ENCODE data around the gene CD96. TPM values are rescaled to one million over a fixed set of nuclear protein-coding genes. Genes with fewer than 3 reads are reported as not detected.
"Not testable (repeated sequence)": the region's sequence is repeated elsewhere in the genome, so short reads cannot be mapped to it uniquely, and the experiment has no call there.

The CD96 gene
- total RNA-seq, 1 donor from 2014 or later, result 0.32 TPM

DNA sequence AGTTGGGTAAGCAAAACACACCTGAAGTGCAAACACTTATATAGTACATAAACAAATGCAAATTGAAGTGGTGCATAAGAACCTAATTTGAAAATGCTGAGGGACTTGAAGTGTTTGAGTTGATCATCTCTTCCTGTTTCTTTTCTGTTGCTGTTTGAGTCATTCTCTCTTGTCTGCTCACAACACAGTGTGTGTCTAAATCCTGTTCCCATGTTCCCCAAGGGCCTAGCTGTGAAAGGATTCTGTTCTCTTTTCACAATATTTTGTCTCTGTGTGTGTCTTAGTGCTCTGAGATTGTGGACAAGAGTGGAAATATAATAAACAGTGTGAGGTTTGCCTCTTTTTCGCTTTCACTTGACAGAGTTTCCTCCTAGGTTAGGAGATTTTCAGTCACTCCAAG lies 6.1 kb downstream of the CD96 start:
- DNase-seq (no peak), ATAC-seq (no peak)
- intact Hi-C loops (cut with micrococcal nuclease), result no loop called here

DNA sequence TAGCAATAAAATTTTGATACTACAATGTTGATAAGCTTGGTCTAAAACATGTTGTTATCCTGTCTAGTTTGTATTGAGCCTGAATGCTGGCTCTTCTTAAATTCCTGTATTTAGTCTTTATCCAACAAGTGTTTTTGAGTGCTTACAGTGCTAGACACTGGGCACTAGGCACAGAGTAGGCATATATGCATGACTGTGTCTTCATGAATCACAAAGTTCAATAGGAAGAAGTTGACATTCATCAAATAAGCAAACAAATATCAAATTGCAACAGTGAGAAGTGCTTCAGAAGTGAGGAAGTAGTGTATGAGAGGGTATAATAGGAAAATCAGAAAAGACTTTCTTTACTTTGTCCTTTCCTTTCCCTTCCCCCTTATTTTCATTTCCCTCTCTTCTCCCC lies 6.8 kb downstream of the CD96 start:
- DNase-seq (no peak), ATAC-seq (no peak)
- intact Hi-C loops (cut with micrococcal nuclease), result no loop called here

DNA sequence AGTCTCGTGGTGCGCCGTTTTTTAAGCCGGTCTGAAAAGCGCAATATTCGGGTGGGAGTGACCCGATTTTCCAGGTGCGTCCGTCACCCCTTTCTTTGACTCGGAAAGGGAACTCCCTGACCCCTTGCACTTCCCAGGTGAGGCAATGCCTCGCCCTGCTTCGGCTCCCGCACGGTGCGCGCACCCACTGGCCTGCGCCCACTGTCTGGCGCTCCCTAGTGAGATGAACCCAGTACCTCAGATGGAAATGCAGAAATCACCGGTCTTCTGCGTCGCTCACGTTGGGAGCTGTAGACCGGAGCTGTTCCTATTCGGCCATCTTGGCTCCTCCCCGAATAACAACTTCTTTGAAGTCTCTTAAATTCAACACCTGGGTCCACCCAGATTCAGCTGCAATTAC lies 19.9 kb downstream of the CD96 start:
- ATAC-seq; DNase-seq; intact Hi-C loops (cut with micrococcal nuclease): not testable (repeated sequence)

- no peak for DNase-seq
- no peak for ATAC-seq
- intact Hi-C loops (cut with micrococcal nuclease), result no loop called here
These were observed 24.8 kb downstream of the CD96 start for GRCh38 chr3:111566844-111567243.

GRCh38 chr3:111568355-111568754 lies 26.4 kb downstream of the CD96 start:
- intact Hi-C loops (cut with micrococcal nuclease), result no loop called here
- no peak for DNase-seq
- no peak for ATAC-seq

DNA sequence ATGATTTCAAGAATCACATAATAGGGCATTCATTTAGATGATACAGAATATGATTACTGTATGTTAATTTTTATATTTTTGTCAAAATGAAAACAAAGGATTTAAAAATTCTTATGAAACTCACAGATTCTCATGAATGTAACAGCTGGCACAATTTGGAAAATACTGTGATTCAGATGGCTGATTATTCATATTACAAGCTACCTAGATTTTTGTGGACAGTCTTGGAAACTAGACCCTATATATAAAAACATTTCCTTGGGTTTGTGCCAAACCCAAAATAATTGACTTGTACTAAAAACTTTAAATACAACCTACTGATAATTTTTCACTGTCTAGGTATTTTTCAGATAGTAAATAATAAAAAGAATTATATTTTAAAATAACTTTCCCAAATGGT lies 26.9 kb downstream of the CD96 start:
- DNase-seq (no peak), ATAC-seq (no peak)
- intact Hi-C loops (cut with micrococcal nuclease), result no loop called here

DNA sequence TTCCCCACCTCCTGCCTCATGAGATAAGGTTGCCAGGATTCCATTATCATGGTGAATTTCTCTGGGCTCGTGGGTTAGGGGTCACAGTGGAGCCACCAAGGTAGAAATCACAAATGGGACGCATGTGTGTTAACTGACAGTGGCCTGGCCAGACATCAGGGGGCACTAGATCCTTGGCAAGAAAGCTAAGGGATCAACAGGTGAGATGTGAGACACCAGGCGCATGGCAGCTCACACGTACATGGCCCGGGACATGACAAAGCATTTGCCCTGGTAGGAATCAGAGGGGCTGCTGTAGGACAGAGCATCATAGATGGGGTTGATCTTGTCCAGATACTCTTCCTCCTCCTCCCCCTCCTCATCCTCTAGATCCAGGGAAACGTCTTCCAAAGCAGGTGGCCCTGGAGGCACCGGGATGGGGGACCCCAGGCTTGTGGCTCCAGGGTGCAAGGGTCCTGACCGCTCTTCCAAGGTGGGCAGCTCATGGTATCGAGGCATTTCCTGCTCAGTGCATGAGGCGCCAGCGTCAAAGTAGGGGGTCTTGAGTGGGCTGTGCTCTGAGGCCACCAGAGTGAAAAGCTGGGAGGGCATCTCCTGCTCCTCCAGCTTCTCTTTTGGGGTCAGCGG lies 28.5 kb downstream of the CD96 start:
- intact Hi-C loops (cut with micrococcal nuclease), result no loop called here
- ATAC-seq (no peak), DNase-seq (no peak)

DNA sequence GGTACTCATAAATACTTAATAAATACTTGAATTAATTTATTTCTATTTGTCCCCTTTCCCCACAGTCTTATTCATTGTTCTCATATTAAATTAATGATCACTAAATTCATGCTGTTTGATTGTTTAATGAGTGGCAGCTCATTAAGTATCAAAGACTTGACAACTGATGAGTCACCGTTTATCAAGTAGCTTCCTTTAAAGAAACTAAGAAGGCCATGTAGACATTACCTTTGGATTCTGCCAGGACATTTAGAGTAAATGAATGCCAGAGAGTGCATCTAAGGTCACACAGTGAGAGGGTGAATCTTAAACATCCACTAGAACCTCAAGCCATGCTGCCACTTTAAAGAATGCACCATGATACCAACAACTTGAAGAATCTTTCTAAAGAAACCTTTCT lies 29.3 kb downstream of the CD96 start:
- ATAC-seq, result no peak
- intact Hi-C loops (cut with micrococcal nuclease), result no loop called here

DNA sequence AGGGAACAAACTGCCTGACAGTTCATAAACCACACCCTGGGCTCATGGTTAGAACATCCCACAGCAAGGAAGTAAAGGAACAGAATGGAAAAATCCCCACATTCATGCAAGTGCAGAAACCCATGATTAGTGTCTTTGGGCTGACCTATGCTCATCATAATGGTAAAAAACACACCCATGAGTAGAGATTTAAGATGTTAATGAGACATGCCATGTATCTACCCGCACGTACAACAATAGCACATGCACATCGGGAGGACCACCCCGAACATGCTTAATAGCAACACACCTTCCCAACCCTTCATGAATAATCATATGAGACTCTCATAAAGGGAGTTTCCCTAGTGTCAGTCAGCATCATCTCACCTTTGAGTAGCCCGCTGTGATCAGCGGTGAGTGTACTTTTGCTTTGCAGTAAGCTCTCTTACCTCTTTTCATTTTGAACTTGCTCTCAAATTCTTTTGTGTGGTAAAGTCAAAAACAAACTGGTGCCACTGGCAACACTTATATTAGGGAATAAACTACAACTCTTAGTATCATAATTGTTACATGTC lies 30.0 kb downstream of the CD96 start:
- DNase-seq (no peak), ATAC-seq (no peak)
- intact Hi-C loops (cut with micrococcal nuclease), result no loop called here

More for the DNA sequence above, 29.3 kb downstream of the CD96 start:
- no peak for DNase-seq

DNA sequence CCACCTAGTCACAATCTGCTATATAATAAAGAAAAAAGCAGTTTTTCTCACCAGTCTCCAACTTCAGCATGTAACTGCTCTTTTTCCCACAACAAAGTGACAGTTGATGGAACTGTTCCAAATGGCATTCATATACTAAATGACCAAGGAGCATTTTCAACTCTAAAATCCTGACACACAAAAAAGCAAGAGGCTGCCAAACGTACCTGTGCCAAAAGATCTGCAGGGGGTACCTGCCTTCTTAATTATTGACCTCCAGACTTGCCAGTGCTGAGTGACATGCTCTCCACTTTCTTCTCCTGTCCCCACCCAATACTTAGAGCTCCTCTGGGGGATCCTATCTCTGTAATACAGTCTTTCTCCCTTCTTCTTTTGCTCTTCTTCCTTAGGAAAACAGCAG lies 35.1 kb downstream of the CD96 start:
- intact Hi-C loops (cut with micrococcal nuclease), result no loop called here
- no peak for ATAC-seq
- no peak for DNase-seq

DNA sequence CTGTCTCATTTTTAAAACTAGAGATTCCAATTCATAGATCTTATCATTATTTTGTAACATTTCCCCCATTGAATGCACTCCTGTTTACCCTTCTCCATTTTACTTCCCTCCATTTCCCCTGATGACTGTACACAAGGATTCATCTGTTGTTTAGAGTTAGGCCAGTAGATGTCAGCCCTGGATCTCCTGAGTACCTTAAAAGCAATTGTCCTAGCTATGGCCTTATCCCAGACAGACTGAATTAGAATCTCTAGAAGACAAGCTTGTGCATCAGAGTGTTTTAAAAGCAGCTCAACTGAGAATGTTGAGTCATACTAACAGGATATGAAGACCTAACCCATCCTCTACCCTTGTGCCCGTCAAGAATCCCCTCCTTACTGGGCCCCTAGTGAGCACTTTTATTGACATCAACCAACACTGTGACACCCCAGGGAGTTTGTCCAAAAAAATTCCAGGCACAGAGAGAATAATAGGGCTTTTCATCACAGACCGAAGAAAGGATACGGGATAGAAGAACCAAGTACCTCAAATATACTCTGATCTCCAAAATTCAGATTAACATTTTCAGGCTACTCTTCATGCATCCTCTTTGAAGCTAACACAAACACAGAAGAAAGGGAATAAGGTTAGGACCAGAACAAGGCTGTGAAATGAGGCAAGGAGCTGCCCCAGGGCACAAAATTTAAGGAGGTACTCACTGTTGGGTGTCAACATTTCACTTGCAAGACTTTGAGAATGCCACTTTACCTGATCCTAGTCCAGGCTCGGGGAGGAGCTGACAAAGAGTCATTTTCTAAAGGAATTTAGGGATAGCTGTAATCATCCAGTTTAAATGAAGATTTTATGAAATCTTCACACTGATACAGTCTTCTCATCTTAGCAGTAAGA lies 36.0 kb downstream of the CD96 start:
- intact Hi-C loops (cut with micrococcal nuclease), result no loop called here
- peak; percentile 67 for ATAC-seq
- no peak for DNase-seq

GRCh38 chr3:111578867-111579266 lies 36.9 kb downstream of the CD96 start:
- intact Hi-C loops (cut with micrococcal nuclease), result no loop called here

DNA sequence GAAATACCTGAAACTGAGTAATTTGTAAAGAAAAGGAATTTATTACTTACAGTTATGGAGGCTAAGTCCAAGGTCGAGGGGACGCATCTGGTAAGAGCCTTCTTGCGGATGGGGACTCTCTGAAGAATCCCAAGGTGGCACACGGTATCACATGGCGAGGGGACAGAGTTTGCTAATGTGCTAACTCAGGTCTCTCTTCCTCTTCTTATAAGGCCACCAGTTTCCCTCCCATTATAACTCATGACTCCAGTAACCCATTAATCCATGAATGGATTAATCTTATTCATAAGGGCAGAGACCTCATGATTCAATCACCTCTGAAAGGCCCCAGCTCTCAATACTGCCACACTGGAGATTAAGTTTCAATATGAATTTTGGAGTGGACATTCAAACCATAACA lies 37.5 kb downstream of the CD96 start:
- DNase-seq, result no peak
- no peak for ATAC-seq
- intact Hi-C loops (cut with micrococcal nuclease), result no loop called here

More at GRCh38 chr3:111578867-111579266, 36.9 kb downstream of the CD96 start:
- ATAC-seq, result no peak
- no peak for DNase-seq

DNA sequence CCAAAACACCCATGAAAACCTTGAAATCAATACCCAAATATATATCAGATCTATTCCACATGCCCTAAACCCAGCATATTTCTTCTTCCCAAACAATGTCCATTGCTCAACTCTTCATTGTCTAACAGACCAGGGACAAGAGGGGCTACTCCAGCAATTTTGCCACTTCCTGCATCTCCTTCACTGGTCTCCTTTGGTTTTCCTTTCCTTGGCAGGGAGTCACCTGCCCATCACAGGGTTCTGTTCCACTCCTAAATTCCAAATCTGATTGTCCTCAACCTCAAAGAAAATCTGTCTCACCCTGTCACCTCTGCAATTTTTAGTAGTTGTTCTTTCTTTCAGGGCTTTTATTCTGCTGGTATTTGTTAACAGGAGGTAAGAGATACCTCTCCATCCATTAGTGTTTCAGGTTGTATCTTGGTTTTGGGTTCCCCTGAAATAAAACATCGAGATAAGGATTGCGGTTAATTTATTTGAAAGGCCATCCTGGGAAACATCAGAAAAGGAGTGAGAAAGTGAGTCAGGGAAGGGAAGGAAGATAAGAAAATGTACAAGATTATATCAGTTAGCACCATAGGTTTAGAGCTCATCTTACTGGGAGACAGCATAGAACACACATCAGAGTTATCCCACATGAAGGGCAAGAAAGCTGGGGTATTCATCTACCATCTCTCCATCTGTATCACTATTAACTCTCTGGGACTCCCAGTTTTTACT lies 39.6 kb downstream of the CD96 start:
- DNase-seq (no peak), ATAC-seq (no peak)
- intact Hi-C loops (cut with micrococcal nuclease), result no loop called here

- intact Hi-C loops (cut with micrococcal nuclease), result no loop called here
- ATAC-seq, result no peak
- no peak for DNase-seq
These were observed 40.1 kb downstream of the CD96 start for GRCh38 chr3:111582120-111582474.

- ATAC-seq (no peak), DNase-seq (no peak)
- intact Hi-C loops (cut with micrococcal nuclease), result no loop called here
These were observed 42.7 kb downstream of the CD96 start for GRCh38 chr3:111584744-111585143.

DNA sequence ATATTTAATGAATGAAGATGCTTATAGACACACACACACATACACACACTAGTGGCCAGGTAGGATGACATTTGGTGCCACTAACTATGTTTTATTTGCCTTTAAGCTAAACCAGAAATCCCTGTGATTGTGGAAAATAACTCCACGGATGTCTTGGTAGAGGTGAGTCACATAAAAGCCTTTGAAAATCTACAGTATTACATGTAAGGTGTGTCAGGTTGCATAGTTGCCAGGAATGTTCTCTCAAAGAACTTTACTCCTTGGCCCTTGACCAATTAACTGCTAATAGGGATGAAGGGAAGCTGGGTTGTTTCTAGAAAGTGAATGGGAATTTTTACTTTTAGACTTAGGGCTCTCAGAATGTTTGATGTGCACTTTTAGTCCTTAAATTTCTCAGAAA lies 43.2 kb downstream of the CD96 start:
- ATAC-seq (no peak), DNase-seq (no peak)
- intact Hi-C loops (cut with micrococcal nuclease), result no loop called here

GRCh38 chr3:111588527-111588926 lies 46.5 kb downstream of the CD96 start:
- DNase-seq (no peak), ATAC-seq (no peak)
- intact Hi-C loops (cut with micrococcal nuclease), result no loop called here

- intact Hi-C loops (cut with micrococcal nuclease), result no loop called here
- ATAC-seq, result no peak
- no peak for DNase-seq
These were observed 47.5 kb downstream of the CD96 start for GRCh38 chr3:111589303-111590142.
